AG10803 (cell line): ENCODE measurements around the gene LRRC45.
A peak's percentile ranks its signal among the peaks of the same experiment; 100 is the strongest.

ENCODE experiments used
- DNase-seq: peaks from one replicate; pipeline ENCODE4 v3.0.0; 2010; ENCODE audit warnings: low read depth
- H3K4me3 ChIP-seq: 2 replicates; pipeline ENCODE4 v1.5.1; 2011; ENCODE audit warnings: mild to moderate bottlenecking, low read length, control low read depth
- CTCF ChIP-seq: conservative IDR thresholded peaks from 2 replicates; pipeline ENCODE4 v1.5.1; 2011; ENCODE audit warnings: mild to moderate bottlenecking, low read length, control low read depth, inconsistent platforms

Gene LRRC45

GRCh38 chr17:82021900-82022309 is 1.2 kb upstream of the LRRC45 start:
- no peak for TF ChIP-seq CTCF
- no peak for DNase-seq

GRCh38 chr17:82022310-82022980 is 660 bp upstream of the LRRC45 start, which contains the start of gene CENPX:
Gene CENPX, minus strand, starts transcription at chr17:82022878. Its CDS starts 17 bp downstream, at chr17:82022861.
- no peak for TF ChIP-seq CTCF
- H3K4me3 ChIP-seq, result peak within 1 kb of the TSS; percentile 74
- no peak for DNase-seq

More at GRCh38 chr17:82021900-82022309, 1.2 kb upstream of the LRRC45 start:
- peak overlapping the region; percentile 74 for H3K4me3 ChIP-seq

- no peak for TF ChIP-seq CTCF
- H3K4me3 ChIP-seq, result peak overlapping the region; percentile 64
- no peak for DNase-seq
Observed at GRCh38 chr17:82023447-82024241, 539 bp downstream of the LRRC45 start.

GRCh38 chr17:82024859-82025258 is 1.8 kb downstream of the LRRC45 start:
- H3K4me3 ChIP-seq, result no peak overlapping the region
- DNase-seq, result no peak
- TF ChIP-seq CTCF, result no peak

GRCh38 chr17:82025401-82026107 is 2.4 kb downstream of the LRRC45 start:
- no peak for DNase-seq
- no peak overlapping the region for H3K4me3 ChIP-seq
- no peak for TF ChIP-seq CTCF

GRCh38 chr17:82028246-82028645 is 5.1 kb downstream of the LRRC45 start:
- no peak for TF ChIP-seq CTCF
- DNase-seq, result no peak
- no peak overlapping the region for H3K4me3 ChIP-seq
